IPS-18c (cell line): Measurements from ENCODE around the gene TSPAN33.
"Not testable (repeated sequence)": the region's sequence is repeated elsewhere in the genome, so short reads cannot be mapped to it uniquely, and the experiment has no call there.

Experiments used
- H3K4me3 ChIP-seq: 2 replicates; pipeline ENCODE4 v1.7.0; 2013; ENCODE audit warnings: low read depth, mild to moderate bottlenecking, low read length, moderate library complexity; ENCODE audit not compliant: insufficient read depth
- H3K9me3 ChIP-seq: one replicate; pipeline ENCODE4 v1.6.1; 2013; ENCODE audit warnings: mild to moderate bottlenecking, low read length, moderate library complexity; ENCODE audit not compliant: control insufficient read depth, insufficient read depth

TSPAN33 gene

DNA sequence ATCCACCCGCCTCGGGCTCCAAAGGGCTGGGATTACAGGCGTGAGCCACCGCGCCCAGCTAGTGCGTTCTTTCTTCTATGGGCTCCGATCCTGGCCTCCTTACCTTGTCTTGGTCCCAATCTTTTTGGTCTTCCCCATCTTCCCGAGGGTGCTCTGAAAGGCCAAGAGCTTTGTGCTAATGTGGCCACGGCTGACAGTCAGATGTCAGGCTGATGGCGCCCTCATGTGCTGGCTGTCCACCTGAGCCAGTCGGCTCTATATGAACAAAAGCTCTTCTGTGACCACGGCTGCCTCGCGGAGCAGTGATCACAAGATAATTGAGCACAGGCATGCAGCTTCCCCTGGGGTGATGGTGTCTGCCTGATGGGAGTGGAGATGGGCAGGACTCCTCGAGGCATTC lies 69.3 kb downstream of the TSPAN33 start:
- Histone ChIP-seq H3K9me3 (peaks cover 2% of the 10 kb centered on the region), H3K4me3 (no peak overlapping the region)

DNA sequence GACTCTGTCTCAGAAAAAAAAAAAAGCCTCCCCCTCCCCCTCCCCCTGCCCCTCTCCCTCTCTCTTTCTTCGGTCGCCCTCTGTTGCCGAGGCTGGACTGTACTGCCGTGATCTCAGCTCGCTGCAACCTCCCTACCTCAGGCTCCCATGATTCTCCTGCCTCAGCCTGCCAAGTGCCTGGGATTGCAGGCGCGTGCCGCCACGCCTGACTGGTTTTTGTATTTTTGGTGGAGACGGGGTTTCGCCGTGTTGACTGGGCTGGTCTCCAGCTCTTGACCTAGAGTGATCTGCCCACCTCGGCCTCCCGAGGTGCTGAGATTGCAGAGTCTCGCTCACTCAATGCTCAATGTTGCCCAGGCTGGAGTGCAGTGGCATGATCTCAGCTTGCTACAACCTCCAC lies 71.2 kb downstream of the TSPAN33 start:
- H3K4me3 ChIP-seq, H3K9me3 ChIP-seq: not testable (repeated sequence)

DNA sequence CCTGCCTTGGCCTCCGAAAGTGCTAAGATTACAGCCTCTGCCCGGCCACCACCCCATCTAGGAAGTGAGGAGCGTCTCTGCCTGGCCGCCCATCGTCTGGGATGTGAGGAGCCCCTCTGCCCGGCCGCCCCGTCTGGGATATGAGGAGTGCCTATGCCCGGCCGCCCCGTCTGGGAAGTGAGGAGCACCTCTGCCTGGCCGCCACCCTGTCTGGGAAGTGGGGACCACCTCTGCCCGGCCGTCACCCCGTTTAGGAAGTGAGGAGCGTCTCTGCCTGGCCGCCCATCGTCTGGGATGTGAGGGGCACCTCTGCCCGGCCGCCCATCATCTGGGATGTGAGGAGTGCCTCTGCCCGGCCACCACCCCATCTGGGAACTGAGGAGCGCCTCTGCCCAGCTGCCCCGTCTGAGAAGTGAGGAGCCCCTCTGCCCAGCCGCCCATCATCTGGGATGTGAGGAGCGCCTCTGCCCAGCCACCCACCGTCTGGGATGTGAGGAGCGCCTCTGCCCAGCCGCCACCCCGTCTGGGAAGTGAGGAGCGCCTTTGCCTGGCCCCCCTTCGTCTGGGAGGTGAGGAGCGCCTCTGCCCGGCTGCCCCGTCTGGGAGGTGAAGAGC lies 71.7 kb downstream of the TSPAN33 start:
- not testable (repeated sequence) for H3K4me3 ChIP-seq, H3K9me3 ChIP-seq

DNA sequence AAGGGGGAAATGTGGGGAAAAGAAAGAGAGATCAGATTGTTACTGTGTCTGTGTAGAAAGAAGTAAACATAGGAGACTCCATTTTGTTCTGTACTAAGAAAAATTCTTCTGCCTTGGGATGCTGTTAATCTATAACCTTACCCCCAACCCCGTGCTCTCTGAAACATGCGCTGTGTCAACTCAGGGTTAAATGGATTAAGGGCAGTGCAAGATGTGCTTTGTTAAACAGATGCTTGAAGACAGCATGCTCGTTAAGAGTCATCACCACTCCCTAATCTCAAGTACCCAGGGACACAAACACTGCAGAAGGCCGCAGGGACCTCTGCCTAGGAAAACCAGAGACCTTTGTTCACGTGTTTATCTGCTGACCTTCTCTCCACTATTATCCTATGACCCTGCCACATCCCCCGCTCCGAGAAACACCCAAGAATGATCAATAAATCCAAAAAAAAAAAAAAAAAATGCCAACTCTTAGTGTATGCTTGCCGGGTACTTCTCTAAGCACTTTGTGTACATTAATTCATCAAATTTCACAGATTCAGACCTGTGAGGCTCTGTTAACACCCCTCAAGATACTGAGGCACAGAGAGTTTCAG lies 72.4 kb downstream of the TSPAN33 start:
- not testable (repeated sequence) for H3K4me3 ChIP-seq, H3K9me3 ChIP-seq

DNA sequence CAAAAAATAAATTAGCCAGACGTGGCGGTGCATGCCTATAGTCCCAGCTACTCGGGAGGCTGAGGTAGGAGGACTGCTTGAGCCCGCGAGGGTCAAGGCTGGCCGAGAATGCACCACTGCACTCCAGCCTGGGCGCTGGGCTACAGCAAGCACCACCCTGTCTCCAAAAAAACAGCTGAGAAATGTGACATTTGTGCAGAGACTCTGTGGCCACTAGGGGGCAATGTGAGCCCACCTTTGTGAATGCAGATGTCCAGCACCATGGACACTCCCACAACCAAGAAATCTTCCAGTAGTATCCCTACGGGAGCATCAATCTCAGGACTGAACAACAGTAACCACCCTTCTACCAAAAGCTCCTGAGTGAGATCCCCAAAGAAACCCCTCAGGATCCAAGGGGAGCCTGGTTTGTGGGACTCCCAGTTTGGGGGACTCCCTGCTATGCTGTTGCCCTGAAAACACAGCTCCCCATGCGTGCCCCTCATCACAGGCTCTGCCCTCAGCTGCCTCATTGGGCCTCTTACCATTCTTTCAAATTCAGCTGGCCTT lies 74.1 kb downstream of the TSPAN33 start:
- peaks cover 2% of the 10 kb centered on the region for H3K9me3 ChIP-seq
- H3K4me3 ChIP-seq: no peak overlapping the region

DNA sequence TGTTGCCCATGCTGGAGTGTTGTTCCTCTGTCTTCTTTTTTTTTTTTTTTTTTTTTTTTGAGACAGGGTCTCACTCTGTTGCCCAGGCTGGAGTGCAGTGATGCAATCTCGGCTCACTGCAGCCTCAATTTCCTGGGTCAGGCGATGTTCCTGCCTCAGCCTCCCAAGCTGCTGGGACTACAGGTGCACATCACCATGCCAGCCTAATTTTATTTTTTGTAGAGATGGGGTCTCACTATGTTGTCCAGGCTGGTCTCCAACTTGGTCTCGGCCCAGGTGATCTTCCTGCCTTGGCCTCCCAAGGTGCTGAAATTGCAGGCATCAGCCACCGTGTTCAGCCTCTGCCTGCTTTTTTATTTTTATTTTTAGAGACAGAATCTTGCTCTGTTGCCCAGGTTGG lies 74.7 kb downstream of the TSPAN33 start:
- H3K4me3 ChIP-seq, H3K9me3 ChIP-seq: not testable (repeated sequence)
